ENCODE measurements around the gene WDR64. TPM values are rescaled to one million over a fixed set of nuclear protein-coding genes. Genes with fewer than 3 reads are reported as not detected.

The WDR64 gene
- polyA plus RNA-seq, 1 donor (not counting 4 experiments of a cell fraction or from before 2014, with no cell fraction given): not detected

DNA sequence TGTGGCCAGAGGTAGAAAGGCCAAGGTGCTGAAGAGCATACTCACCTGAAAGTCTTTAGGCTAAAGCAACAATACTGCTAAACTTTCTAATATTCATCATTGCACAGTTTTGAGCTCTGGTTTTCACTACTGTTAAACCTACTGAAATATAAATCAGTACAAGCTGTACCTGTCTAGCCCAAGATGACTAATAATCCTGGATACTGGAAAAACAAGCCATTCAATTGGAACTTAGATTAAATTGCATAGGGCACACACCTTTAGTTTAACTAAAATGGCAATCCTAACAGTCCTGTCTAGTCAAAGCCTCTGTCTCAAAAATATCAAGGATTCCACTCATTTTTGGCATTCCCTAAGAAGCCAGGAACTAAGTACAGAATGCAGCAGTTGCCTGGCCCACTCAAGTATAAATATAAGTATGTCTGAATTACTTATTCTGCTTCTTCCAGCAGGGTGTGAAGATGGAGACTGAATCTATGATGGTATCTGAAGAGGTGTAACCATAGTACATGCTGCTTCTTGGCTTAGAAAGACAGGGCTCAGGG, 15.0 kb upstream of the WDR64 start:
- Histone ChIP-seq H3K9me1 (ENCODE audit: control insufficient read depth, extremely low read depth, insufficient read depth, low read length) (no peaks in the 10 kb centered on the region), H3K27ac (ENCODE audit: control insufficient read depth, insufficient read depth, low read length) (peak overlapping the region; percentile 16), H3K27me3 (ENCODE audit: control insufficient read depth, extremely low read depth, insufficient read depth, low read length) (no peaks in the 10 kb centered on the region), H3K36me3 (ENCODE audit: control insufficient read depth in 2 of 2, extremely low read depth in 1 of 2, insufficient read depth in 2 of 2, low read length in 2 of 2) (peaks cover 1 to 15% of the 10 kb centered on the region in 2 experiments), H3K4me1 (ENCODE audit: control insufficient read depth, extremely low read depth, insufficient read depth, low read length) (peaks cover 24% of the 10 kb centered on the region), H4K20me1 (ENCODE audit: control insufficient read depth, extremely low read depth, insufficient read depth, low read length) (no peaks in the 10 kb centered on the region), H3K4me2 (ENCODE audit: control insufficient read depth, extremely low read depth, insufficient read depth, low read depth, low read length) (peak overlapping the region; percentile 86), H3K4me3 (ENCODE audit: control insufficient read depth in 2 of 3, extremely low read depth in 1 of 3, insufficient read depth in 2 of 3, low read depth in 1 of 3, low read length in 3 of 3) (peak overlapping the region in 2 of 3 experiments; percentile 28 to 68), H3K9ac (ENCODE audit: control insufficient read depth, extremely low read depth, insufficient read depth, low read length) (no peak overlapping the region), H3K79me2 (ENCODE audit: control insufficient read depth, insufficient read depth, low read length) (peaks cover 63% of the 10 kb centered on the region), H3K9me3 (ENCODE audit: control insufficient read depth, low read depth, low read length) (no peaks in the 10 kb centered on the region), H2AFZ (ENCODE audit: control insufficient read depth, low read length) (no peak overlapping the region)
- DNase-seq (ENCODE audit: low read depth, low spot score) (no peak), FAIRE-seq (no peak)
- TF ChIP-seq, protein P1, sequence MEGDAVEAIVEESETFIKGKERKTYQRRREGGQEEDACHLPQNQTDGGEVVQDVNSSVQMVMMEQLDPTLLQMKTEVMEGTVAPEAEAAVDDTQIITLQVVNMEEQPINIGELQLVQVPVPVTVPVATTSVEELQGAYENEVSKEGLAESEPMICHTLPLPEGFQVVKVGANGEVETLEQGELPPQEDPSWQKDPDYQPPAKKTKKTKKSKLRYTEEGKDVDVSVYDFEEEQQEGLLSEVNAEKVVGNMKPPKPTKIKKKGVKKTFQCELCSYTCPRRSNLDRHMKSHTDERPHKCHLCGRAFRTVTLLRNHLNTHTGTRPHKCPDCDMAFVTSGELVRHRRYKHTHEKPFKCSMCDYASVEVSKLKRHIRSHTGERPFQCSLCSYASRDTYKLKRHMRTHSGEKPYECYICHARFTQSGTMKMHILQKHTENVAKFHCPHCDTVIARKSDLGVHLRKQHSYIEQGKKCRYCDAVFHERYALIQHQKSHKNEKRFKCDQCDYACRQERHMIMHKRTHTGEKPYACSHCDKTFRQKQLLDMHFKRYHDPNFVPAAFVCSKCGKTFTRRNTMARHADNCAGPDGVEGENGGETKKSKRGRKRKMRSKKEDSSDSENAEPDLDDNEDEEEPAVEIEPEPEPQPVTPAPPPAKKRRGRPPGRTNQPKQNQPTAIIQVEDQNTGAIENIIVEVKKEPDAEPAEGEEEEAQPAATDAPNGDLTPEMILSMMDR (optimal IDR thresholded peaks at IDR 0.05 in 1 of 3, IDR thresholded peaks at IDR 0.05 in 1 of 3, conservative IDR thresholded peaks at IDR 0.05 in 1 of 3; ENCODE audit: extremely low read depth in 1 of 3, insufficient read depth in 2 of 3, low read length in 3 of 3): no peak
- TF ChIP-seq EZH2 (IDR thresholded peaks at IDR 0.05; ENCODE audit: low read length): no peak
- dilution Hi-C loops (cut with MboI; ENCODE audit: extremely low pct_ligation_motif_present, low sequenced_read_pairs): no loop called here

DNA sequence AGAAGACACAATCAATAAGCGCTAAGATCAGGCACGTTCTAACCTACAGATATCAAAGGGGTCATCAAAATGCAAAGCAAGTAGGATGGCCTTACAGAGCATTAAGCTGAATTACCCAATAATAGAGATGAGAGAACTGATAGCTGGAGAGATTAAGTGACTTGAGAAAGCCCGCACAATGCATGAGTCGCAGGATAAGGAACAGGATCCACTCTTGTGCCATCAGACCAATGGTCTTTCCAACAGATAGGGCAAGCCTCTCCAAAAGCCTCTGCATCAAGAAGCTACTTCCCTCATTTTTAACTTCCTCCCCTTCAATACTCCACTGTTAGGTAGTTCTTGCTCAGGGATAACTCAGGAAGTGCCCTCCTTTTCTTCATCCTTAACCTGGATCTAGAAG, 14.5 kb upstream of the WDR64 start:
- FAIRE-seq: no peak
- Histone ChIP-seq H3K4me1 (ENCODE audit: control insufficient read depth, extremely low read depth, insufficient read depth, low read length) (peaks cover 25% of the 10 kb centered on the region), H3K9ac (ENCODE audit: control insufficient read depth, extremely low read depth, insufficient read depth, low read length) (no peak overlapping the region), H3K4me2 (ENCODE audit: control insufficient read depth, extremely low read depth, insufficient read depth, low read depth, low read length) (peak overlapping the region; percentile 86), H3K27me3 (ENCODE audit: control insufficient read depth, extremely low read depth, insufficient read depth, low read length) (no peaks in the 10 kb centered on the region), H3K4me3 (ENCODE audit: control insufficient read depth in 2 of 3, extremely low read depth in 1 of 3, insufficient read depth in 2 of 3, low read depth in 1 of 3, low read length in 3 of 3) (peak overlapping the region; percentile 63 to 86 (median 68)), H2AFZ (ENCODE audit: control insufficient read depth, low read length) (no peak overlapping the region), H3K36me3 (ENCODE audit: control insufficient read depth in 2 of 2, extremely low read depth in 1 of 2, insufficient read depth in 2 of 2, low read length in 2 of 2) (peaks cover 1 to 15% of the 10 kb centered on the region in 2 experiments), H3K9me3 (ENCODE audit: control insufficient read depth, low read depth, low read length) (no peaks in the 10 kb centered on the region), H3K27ac (ENCODE audit: control insufficient read depth, insufficient read depth, low read length) (no peak overlapping the region), H3K9me1 (ENCODE audit: control insufficient read depth, extremely low read depth, insufficient read depth, low read length) (no peaks in the 10 kb centered on the region), H3K79me2 (ENCODE audit: control insufficient read depth, insufficient read depth, low read length) (peaks cover 59% of the 10 kb centered on the region), H4K20me1 (ENCODE audit: control insufficient read depth, extremely low read depth, insufficient read depth, low read length) (no peaks in the 10 kb centered on the region)
- dilution Hi-C loops (cut with MboI; ENCODE audit: extremely low pct_ligation_motif_present, low sequenced_read_pairs): no loop called here
- TF ChIP-seq, protein P1 (optimal IDR thresholded peaks at IDR 0.05 in 1 of 3, IDR thresholded peaks at IDR 0.05 in 1 of 3, conservative IDR thresholded peaks at IDR 0.05 in 1 of 3; ENCODE audit: extremely low read depth in 1 of 3, insufficient read depth in 2 of 3, low read length in 3 of 3): no peak
- TF ChIP-seq EZH2 (IDR thresholded peaks at IDR 0.05; ENCODE audit: low read length): no peak
- DNase-seq (ENCODE audit: low read depth, low spot score): no peak
